Muscle layer of colon (tissue), 2 donors: Measurements from ENCODE around the gene TM9SF3.
"Not testable (repeated sequence)": the region's sequence is repeated elsewhere in the genome, so short reads cannot be mapped to it uniquely, and the experiment has no call there.

Source experiments
- H3K27ac ChIP-seq: one replicate; pipeline ENCODE4 v1.7.0; 2013; ENCODE audit warnings: low read depth, mild to moderate bottlenecking, low read length, moderate library complexity
- H3K27me3 ChIP-seq, 2 donors: one replicate each; pipeline ENCODE4 v1.7.0; 2013; ENCODE audit warnings: low read length in 2 of 2, mild to moderate bottlenecking in 2 of 2; ENCODE audit not compliant: insufficient read depth in 2 of 2, control insufficient read depth in 1 of 2
- H3K36me3 ChIP-seq: one replicate; pipeline ENCODE4 v1.7.0; 2013; ENCODE audit warnings: mild to moderate bottlenecking, low read length; ENCODE audit not compliant: insufficient read depth
- H3K4me1 ChIP-seq: one replicate; pipeline ENCODE4 v1.7.0; 2013; ENCODE audit warnings: mild to moderate bottlenecking, low read length; ENCODE audit not compliant: insufficient read depth
- H3K4me3 ChIP-seq, 2 donors: one replicate each; pipeline ENCODE4 v1.7.0; 2013; ENCODE audit warnings: low read length in 2 of 2, low read depth in 1 of 2, mild to moderate bottlenecking in 1 of 2, moderate library complexity in 1 of 2
- H3K9ac ChIP-seq: one replicate; pipeline ENCODE4 v1.7.0; 2013; ENCODE audit warnings: low read length
- H3K9me3 ChIP-seq: one replicate; pipeline ENCODE4 v1.7.0; 2013; ENCODE audit warnings: mild to moderate bottlenecking, low read length
- donor health status: abdominal sarcoma.
- donor health status: Adenocarcinoma of cecum.

Gene TM9SF3

GRCh38 chr10:96560489-96560888, 26.3 kb downstream of the TM9SF3 start:
- Histone ChIP-seq H3K27ac (no peak overlapping the region), H3K4me3 (no peak overlapping the region)

GRCh38 chr10:96556003-96556402, 30.8 kb downstream of the TM9SF3 start:
- peaks cover 29% of the 10 kb centered on the region for H3K36me3 ChIP-seq
- H3K27me3 ChIP-seq, result no peaks in the 10 kb centered on the region
- no peak overlapping the region for H3K4me3 ChIP-seq
- H3K4me1 ChIP-seq, result no peaks in the 10 kb centered on the region
- H3K27ac ChIP-seq, result no peak overlapping the region
- no peak overlapping the region for H3K9ac ChIP-seq
- H3K9me3 ChIP-seq, result no peaks in the 10 kb centered on the region

More at GRCh38 chr10:96560489-96560888, 26.3 kb downstream of the TM9SF3 start:
- Histone ChIP-seq H3K9me3 (no peaks in the 10 kb centered on the region), H3K9ac (no peak overlapping the region), H3K4me1 (no peaks in the 10 kb centered on the region), H3K27me3 (no peaks in the 10 kb centered on the region), H3K36me3 (peaks cover 27% of the 10 kb centered on the region)

- Histone ChIP-seq H3K9ac (no peak overlapping the region), H3K36me3 (peaks cover 34% of the 10 kb centered on the region), H3K27me3 (no peaks in the 10 kb centered on the region), H3K4me3 (no peak overlapping the region), H3K4me1 (no peaks in the 10 kb centered on the region), H3K9me3 (no peaks in the 10 kb centered on the region), H3K27ac (no peak overlapping the region)
These were observed 31.5 kb downstream of the TM9SF3 start for GRCh38 chr10:96555330-96555729.

GRCh38 chr10:96548589-96548988, 38.2 kb downstream of the TM9SF3 start:
- Histone ChIP-seq H3K36me3 (peaks cover 27% of the 10 kb centered on the region), H3K9ac (no peak overlapping the region), H3K27ac (no peak overlapping the region), H3K27me3 (no peaks in the 10 kb centered on the region), H3K4me1 (no peaks in the 10 kb centered on the region), H3K9me3 (no peaks in the 10 kb centered on the region), H3K4me3 (no peak overlapping the region)

- not testable (repeated sequence) for H3K4me3 ChIP-seq, H3K9me3 ChIP-seq, H3K27me3 ChIP-seq, H3K4me1 ChIP-seq, H3K27ac ChIP-seq, H3K9ac ChIP-seq
- peaks cover 34% of the 10 kb centered on the region for H3K36me3 ChIP-seq
These were observed 41.3 kb downstream of the TM9SF3 start for GRCh38 chr10:96545558-96545957.

- Histone ChIP-seq H3K9ac (no peak overlapping the region), H3K4me3 (no peak overlapping the region), H3K27me3 (no peaks in the 10 kb centered on the region), H3K9me3 (no peaks in the 10 kb centered on the region), H3K36me3 (peaks cover 40% of the 10 kb centered on the region), H3K27ac (no peak overlapping the region), H3K4me1 (no peaks in the 10 kb centered on the region)
These were observed 44.9 kb downstream of the TM9SF3 start for GRCh38 chr10:96541921-96542320.

GRCh38 chr10:96540240-96540639, 46.6 kb downstream of the TM9SF3 start:
- Histone ChIP-seq H3K9ac (no peak overlapping the region), H3K36me3 (peaks cover 30% of the 10 kb centered on the region), H3K27ac (no peak overlapping the region), H3K9me3 (no peaks in the 10 kb centered on the region), H3K4me1 (no peaks in the 10 kb centered on the region), H3K4me3 (no peak overlapping the region), H3K27me3 (no peaks in the 10 kb centered on the region)

GRCh38 chr10:96538683-96539082, 48.1 kb downstream of the TM9SF3 start:
- Histone ChIP-seq H3K27ac (no peak overlapping the region), H3K9ac (no peak overlapping the region), H3K27me3 (no peaks in the 10 kb centered on the region), H3K36me3 (peaks cover 26% of the 10 kb centered on the region), H3K4me3 (no peak overlapping the region), H3K9me3 (no peaks in the 10 kb centered on the region), H3K4me1 (no peaks in the 10 kb centered on the region)

GRCh38 chr10:96536129-96536528, 50.7 kb downstream of the TM9SF3 start:
- no peaks in the 10 kb centered on the region for H3K27me3 ChIP-seq
- H3K36me3 ChIP-seq, result peaks cover 18% of the 10 kb centered on the region
- no peak overlapping the region for H3K27ac ChIP-seq
- H3K4me1 ChIP-seq, result peaks cover 4% of the 10 kb centered on the region
- H3K4me3 ChIP-seq, result no peak overlapping the region
- H3K9ac ChIP-seq, result no peak overlapping the region
- no peaks in the 10 kb centered on the region for H3K9me3 ChIP-seq

- H3K36me3 ChIP-seq, result peaks cover 21% of the 10 kb centered on the region
- no peaks in the 10 kb centered on the region for H3K9me3 ChIP-seq
- H3K27ac ChIP-seq, result no peak overlapping the region
- no peaks in the 10 kb centered on the region for H3K27me3 ChIP-seq
- H3K4me3 ChIP-seq, result no peak overlapping the region
- no peak overlapping the region for H3K9ac ChIP-seq
- peaks cover 4% of the 10 kb centered on the region for H3K4me1 ChIP-seq
These were observed 54.3 kb downstream of the TM9SF3 start for GRCh38 chr10:96532523-96532922.

- Histone ChIP-seq H3K4me3 (no peak overlapping the region), H3K9me3 (no peaks in the 10 kb centered on the region), H3K9ac (no peak overlapping the region), H3K27me3 (no peaks in the 10 kb centered on the region), H3K27ac (no peak overlapping the region), H3K4me1 (peaks cover 4% of the 10 kb centered on the region), H3K36me3 (peaks cover 42% of the 10 kb centered on the region)
These were observed 57.1 kb downstream of the TM9SF3 start for GRCh38 chr10:96529634-96530279.

- H3K36me3 ChIP-seq, result peaks cover 44% of the 10 kb centered on the region
- H3K9ac ChIP-seq, result no peak overlapping the region
- H3K4me3 ChIP-seq, result no peak overlapping the region
These were observed 62.1 kb downstream of the TM9SF3 start for GRCh38 chr10:96524741-96525140.

More at GRCh38 chr10:96524741-96525140, 62.1 kb downstream of the TM9SF3 start:
- Histone ChIP-seq H3K4me1 (no peaks in the 10 kb centered on the region), H3K27ac (no peak overlapping the region), H3K27me3 (no peaks in the 10 kb centered on the region), H3K9me3 (no peaks in the 10 kb centered on the region)
